ENCODE measurements around the gene BCAR1.
"Not testable (repeated sequence)": the region's sequence is repeated elsewhere in the genome, so short reads cannot be mapped to it uniquely, and the experiment has no call there.

Gene BCAR1

DNA sequence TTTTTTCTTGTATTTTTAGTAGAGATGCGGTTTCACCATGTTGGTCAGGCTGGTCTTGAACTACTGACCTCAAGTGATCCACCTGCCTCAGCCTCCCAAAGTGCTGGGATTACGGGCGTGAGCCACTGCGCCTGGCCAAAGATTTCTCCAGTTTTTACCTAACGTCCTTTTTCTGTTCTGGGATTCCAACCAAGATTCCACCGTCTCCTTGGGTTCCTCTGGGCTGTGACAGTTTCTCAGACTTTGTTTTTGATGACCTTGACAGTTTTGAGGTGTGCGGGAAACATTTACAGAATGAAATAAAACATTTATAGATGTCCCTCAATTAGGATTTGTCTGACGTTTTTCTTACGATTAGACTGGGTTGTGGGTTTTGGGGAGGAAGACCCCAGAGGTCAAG, 17.9 kb upstream of the BCAR1 start:
- DNase-seq = not testable (repeated sequence)

DNA sequence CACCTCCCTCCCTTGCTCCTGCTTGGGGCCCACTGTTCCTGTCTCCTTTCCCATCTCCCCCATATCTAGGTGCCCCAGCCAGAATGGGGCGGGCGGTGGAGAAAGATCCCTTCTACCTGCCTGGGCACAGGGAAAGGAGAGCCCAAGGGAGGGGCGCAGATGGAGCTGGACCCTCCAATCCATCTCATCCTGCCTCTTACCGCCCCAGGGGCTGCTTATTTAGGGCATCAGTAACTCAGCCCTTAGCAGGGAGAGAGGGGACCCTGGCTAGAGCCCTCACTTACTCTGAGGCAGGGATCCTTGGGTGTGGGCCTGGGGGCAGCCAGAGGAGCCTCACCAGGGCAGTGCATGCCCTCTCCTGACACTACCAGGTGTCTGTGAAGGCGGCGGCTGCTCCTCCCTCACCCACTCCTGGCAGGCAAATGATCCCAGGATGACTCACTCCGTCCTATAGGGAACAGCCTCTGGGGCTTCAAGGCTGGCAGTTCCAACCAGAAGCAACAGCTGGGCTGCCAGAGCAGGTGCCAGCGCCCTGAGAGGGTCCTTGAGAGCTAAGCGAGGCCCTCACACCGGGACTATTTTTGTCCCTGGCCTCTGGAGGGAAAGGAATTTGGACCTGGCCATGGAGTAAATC, 16.3 kb upstream of the BCAR1 start:
- DNase-seq = no peak

DNA sequence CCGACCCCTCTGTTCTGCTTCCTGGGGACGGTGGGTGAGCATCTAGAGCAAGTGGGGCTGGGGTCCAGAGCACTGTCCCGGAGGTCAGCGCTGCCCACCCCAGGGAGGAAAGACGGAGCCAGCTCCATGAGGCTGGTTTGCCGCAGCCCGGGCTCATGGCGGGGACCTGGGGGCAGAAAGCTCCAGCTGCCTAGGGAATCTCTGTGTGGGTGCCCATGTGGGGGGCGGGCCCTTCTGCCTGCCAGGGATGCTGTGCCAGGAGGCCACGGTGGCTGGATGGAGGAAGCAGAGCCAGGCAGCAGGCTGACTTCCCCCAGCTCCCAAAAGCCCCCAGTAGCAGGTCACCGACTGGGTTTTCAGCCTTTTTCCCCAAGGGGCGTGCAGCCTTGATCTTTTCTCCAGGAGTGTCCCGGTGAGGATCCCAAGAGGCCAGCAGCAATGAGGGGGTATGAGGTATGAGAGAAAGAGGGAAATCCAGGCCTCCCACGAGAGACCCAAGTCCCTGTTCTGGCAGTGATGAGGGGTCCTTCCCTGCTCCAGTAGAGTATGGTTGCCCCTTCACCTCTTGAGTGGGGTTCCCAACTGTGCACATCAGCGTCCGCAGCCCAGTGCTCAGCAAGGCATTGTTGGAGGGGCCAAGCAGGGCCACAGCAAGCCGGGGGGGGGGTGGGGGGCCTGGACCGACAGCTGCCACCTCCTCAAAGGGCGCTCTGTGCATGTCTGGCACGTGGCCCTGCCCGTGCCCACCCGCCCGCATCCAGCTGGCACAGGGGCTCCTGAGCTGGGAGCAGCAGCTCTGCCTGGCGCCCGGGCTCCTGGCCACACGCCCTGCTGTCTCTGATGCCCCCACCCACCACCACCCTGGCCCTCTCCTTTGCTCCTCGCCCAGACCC, 15.6 kb upstream of the BCAR1 start:
- no peak for DNase-seq

DNA sequence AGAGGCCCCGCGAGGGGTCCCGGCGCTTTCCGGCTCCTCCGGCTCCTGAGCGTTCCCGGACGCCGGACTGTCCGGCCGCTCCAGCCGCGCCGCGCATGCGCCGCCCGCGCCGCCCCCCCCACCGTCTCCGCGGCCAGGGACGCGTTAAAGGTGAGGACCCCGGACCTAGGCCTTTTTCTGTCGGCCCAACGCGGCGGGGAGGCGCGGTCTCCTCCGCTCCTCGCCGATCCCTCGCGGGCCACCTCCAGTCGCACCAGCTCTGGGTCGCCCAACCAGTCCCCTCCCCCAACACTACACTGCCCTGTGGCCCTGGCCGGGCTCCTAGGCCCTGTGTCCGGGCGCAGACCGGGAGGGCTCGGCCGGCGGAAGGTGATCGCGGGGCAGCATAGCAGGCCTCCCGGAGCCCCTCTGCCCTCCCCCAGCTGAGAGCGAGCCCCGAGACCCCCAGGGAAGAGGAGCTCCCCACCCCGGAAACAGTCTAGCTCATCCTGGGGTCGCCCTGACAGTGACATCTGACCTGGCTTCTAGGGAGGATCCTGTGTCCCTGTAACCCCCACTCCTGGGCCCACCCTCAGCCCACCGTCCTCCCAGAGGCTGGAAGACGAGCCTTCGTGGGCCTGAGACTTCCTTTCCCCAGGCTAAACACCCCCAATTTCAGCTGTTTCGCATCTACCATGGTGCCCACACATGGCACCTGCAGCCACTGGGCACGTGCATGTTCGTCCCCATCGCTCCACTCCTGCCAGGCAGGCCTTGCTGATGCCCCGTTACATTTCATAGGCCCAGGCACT, 14.7 kb upstream of the BCAR1 start:
- peak in 1 of 2 donors; percentile 33 for DNase-seq

DNA sequence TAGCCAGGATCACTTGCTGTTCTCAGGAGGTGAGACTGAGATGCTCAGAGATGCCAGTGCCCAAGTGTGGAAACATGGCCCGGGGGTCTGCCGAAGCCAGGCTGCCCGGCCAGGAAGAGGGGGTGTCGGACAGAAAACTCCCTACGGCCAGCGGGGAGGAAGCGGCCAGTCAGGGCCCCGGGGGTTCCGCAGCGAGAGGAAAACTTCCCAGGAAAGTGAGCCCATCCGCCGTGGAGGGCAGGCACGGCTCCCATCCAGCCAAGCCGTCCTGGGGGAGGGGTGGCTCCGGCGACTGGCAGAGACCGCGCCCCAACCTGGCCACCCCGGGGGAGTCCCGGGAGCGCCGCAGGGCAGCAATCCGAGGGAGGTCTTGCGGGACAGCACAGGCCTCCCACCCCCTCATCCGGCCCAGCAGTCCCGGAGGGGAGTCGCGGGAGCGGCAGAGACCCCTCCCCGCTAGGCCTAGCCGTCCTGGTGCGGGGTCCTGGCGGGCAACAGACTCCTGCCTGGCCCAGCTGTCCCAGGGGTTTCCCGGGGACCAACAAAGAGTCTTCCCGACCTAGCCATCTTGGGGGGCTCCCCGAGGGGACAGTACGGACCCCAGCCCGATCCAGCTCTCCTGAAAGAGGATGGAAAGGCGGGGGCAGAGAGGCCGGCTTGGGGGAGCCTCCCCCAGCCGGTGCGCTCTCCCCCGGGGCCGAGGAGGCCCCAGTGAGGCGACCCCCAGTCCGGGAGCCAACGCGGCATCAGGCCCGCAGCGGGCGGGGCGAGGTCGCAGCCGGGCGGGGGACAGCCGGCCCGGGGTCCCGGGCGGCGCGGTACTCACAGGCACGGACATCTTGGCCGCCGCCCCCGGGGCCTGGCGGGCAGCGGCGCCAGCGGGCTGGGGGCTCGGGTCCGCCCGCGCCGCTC, 13.8 kb upstream of the BCAR1 start:
- DNase-seq = no peak

DNA sequence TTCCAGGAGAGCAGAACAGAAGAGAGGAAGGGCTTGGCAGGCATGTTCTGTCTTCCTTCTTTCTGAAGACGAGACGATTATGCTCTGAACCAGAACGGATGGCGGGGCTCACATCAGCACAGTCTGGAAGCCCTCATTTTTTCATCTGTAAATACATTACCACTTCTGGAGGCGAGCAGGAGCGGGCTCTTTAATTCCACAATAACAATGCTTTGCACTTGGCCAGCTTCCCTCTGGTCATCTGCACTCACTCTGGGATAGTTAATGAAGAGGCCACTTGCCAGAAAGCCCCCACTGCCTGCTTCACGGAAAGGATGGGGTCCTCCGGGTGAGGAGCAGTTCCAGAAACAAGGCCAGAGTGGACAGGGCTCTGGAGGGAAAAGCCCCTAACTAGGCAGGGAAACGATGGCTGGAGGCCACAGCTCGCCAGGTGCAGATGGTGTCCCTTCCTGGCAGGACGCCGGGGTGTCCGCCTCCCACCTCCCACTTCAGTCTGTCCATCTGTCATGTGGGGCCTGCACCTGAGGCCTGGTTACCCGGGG, 13.1 kb upstream of the BCAR1 start:
- no peak for DNase-seq

DNA sequence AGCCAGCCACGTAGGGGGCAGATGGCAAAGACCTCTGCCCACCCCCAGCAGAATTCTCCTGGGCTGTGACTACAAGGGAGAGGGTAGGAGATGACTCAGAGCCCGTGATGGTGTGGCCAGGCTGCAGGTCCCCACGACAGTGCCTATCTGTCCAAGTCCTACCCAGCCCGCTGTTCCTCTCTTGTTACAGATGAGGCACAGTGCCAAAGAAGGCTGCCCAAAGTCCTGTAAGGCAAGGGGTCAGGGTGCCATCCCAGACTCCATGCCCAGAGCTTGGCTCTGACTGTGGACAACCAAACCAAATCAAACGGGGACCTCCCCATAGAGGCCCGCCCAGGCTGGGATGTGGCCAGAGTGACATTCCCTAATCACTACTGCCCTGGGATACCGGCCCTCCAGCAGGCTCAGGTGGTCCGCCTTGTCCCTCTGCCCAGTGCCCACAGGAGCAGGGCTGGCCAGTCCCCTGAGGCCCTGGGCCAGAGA, 12.6 kb upstream of the BCAR1 start:
- no peak for DNase-seq

DNA sequence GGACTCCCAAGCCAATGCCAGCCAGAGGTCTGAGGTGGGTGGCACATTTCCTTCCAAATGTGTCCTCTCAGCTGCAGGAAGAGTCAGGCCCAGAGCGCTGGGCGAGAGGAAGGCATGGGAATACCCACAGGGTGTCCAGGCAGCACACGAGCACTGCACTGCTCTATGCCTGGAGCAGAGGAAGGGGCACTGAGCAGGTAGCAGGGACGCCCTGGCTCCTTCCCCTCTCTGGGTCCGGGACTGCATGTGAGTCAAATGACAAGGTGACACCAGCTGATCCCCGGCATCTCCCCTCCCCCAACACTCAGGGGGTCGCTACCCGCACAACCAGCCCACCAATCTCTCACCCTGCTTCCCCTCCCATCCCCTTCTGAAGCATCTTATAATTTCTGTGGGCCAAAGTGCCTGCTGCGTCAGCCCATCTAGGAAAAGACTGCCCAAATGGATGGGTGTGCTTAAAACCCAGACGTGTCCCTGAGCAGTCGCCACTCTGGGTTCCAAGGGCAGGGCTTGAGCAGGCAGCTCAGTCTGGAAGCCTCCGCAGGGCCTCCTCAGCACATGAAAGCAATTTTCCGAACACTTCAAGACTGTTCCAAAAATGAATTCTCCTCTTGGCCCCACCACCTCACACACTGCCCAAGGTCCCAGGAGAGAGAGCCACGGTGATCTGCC, 12.0 kb upstream of the BCAR1 start:
- DNase-seq = no peak

DNA sequence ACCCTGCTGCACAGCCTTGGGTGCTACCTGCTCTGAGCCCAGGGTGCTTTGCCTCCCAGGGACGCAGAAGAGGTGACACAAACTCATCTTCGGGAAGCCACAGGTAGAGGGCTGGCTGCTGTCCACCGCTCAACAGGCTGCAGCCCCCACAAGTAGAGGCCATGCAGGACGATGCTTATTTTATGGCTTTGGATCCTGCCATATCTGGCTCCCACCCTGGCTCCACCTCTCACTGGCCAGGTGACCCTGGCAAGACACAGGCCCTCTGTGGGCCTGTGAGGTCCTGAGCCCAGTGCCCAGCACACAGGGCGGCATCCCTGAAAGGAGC, 11.3 kb upstream of the BCAR1 start:
- DNase-seq = no peak

DNA sequence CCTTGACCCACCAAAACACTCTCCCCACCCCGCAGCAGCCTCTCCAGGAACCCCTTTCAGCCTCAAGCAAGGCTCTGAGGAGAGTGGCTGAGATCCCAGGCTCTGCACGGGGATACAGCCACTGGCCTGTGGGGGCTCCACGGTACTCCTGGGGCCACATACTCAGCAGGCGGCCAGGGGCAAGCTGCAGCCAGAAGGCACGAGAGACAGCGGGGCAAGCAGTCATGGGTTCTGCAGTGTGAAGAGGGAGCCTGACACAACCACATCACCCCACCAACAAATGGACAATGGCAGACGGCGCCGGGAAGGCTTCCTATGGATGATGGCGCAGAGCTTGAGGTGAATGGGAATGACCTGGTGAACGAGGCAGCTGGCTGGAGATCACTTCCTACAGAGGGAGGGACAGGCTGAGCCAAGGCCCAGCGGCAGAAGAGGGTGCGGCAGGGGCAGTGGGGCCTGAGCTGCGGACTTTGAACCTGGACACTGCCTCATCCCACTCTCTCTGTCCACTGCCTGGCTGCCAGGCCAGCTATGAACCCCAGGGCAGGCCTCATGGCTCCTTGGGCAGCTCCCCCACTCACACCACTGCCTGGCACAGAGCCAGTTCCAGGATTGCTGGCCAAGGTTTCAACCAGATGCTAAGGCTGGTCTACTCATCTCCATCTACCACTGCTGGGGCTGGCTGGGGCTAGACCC, 10.8 kb upstream of the BCAR1 start:
- DNase-seq = no peak

DNA sequence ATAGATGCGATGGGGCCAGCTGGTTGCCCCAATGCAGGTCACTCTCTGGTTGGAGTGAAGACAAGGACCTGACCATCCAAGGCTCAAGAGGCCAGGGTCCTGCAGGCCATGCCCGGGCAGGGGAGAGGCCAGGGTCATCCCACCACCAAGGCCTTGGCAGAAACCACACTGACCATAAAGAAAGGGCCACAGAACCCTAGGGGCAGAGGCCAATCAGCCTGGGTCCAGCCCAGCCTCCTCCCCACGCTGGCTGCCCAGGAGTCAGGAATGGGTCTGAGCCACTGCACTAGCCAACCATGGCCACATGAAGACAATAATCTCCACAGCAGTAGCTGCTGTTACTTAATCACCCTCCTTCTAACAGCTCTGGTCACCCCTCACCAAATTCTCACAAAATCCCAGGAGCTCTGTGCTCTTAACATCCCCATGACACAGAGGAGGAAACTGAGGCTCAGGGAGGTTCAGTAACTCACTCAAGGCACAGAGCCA, 10.2 kb upstream of the BCAR1 start:
- no peak for DNase-seq

DNA sequence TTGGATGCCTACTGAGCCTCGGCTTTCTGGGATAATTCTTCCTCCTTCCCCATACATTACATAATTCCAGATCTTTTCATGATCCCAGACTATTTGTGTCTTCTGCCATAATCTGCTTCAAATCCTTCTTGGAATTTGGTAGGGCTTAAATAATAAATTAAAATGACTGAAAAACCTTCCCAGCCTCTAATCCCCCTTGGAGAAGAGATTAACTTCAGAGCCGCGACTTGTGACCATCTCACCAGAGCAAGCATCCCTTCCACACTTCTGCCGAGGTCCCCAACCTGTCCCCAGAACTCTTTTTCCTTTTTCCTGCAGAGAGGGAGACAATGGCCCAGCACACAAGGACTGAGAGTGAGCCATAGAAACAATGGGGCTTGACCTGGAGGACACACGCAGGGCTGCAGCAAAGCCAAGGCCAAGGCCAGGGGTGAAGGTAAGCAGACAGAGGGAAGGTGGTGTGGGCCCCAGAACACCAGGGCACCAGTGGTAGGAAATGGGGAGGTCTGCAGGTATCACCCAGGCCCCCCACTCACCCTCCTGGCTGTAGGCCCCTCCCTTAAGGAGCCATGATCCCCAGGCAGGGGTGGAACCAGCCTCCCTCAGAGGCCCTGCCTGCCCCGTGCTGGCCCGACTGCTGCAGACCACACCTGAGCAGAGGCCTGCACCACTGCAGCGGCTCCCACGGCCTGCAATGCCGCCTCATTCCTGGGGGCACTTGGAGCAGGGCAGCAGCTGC, 9.6 kb upstream of the BCAR1 start:
- no peak for DNase-seq

DNA sequence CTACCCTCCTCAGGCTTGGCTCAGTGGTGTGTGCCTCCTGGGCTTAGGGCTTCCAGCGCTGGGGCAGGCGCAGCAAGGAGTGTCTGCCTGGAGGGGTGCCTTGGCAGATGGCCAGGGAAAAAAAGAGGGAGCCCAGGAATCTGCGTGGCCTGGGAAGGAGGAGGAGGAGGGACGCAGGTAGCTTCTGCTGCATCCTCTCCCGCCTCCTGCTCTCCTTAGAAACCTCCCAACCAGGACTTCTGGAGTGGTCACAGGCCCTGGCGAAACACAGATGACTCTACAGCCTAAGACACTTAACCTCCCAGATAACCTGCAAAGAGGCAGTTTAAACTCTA, 7.3 kb upstream of the BCAR1 start:
- no peak for DNase-seq

DNA sequence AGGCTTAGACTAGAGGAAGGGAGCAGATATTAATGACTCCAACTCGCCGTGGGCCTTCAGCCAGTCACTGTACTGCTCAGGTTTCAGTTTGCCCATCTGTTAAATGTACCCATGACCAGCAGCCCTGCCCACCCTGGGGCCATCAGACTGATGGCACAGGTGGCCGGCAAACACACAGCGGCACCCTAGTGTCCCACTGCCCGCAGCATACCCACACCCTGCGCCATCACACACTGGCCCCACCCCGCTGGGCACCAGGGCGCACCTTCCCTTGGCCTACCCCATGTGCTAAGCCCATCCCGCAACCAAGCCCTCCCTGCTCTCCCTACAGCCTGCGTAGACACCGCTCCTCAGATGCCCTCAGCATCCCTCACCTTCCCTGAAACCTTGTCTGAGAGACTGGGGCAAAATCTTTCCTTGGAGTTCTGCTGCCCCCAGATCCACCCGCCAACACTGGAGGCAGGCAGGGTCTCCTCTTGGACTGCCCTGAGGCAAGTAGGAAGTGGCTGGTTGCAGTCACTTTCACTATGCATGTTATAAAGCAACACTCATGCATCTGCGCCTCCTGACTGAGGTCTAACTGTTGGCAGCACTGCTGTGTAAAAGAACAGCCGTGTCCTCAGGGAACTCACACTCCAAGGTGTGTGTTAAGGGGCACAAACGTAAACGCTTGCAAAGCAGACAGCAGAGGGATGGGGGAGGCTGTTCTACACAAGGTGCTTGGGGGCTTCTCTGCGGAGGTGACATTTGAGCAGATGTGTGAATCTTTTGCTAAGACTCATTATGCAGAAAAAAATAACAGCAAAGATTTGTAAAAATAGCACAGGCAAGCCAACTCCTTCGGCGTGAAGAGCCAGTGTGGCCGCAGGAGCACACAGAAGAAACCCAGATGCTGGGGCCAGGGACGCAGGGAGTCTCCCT, 6.7 kb upstream of the BCAR1 start:
- DNase-seq = no peak

DNA sequence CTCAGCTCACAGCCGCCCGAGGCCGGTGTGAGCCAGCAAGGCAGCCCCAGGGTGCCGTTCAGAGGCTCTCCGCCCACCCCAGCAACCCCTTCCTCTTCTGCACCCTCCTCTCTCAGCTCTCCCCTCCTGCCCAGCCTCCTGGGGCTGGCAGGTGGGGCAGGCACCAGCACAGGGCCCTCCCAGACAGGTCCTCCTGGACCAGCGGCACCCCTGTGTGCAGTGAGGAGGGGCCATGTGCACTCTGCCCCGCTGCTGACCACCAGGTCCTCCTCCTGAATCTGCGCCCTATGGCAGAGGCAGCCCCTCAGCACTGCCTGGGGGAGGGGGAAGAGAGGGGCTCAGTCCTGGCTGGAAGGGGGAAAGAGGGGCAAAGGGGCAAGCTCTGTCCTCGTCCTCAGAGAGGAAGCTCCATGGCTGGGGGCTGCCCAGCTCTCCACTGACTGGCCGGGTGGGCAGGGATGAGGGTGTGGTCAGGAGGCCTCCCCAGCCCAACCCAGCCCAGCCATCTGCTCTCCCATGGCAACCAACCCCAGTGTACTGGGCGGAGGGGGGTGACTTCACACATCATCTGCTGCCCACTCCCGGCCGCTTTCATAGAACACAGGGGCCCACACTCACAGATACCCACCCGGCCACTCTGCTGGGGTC, 5.4 kb upstream of the BCAR1 start:
- no peak for DNase-seq

DNA sequence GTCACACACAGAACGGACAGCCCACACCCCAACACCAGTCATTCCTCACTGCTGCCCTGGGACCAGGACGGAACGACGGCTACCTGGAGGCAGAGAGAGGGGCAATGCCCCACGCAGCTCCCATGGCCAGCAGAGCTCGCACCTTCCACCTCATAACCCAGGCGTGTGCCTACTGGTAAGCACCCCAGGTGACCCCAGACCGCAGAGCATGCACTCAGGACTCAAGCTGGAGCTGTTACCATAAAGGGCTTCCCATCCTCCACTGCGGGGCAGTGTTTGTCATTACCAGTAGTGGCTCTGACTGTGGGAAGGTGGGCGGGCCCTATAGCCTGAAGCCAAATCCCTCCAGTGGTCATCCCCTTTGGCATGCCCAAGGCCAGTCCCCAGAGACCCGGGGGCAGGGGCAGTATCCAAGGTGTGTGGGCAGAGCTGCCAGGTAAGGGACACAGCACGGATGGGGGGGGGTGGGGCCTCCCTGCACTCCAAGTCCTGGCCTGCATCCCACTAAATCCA, 4.7 kb upstream of the BCAR1 start:
- DNase-seq = no peak

DNA sequence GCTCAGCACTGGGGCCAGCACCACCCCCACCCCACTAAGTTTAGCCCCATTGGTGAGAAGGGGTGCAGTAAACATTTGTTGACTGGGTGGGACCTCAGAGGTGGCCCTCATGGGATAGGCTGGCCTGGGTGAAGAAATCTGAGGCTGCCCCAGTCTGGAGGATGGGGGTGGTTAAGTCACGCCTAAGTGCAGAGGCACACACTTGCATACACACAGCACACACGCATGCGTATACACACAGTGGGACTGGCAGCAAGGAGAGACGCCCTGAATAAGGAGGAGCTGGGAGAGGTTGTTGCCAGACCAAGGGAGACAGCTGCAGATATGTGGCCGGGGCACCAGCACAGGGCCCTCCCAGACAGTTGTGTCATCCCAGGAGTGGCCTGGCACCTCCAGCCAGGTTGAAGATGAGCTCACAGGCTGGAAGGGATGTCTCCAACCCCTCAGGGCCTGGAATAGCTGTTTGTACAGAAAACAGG, 3.0 kb upstream of the BCAR1 start:
- DNase-seq = no peak

Measured in stimulated activated CD4-positive, alpha-beta T cell treated with anti-CD3 and anti-CD28 coated beads, Interleukin-2, amount 100 ng/mL, for 24 hours (primary cell).